NT2/D1 (cell line): ENCODE results near the gene AFF3.

ENCODE experiments used
- DNase-seq: peaks from one replicate; pipeline ENCODE4 v3.0.0-alpha.2; 2011; ENCODE audit warnings: low read depth, low spot score
- H3K27me3 ChIP-seq: 2 replicates; pipeline ENCODE4 v1.6.0; 2011; ENCODE audit warnings: mild to moderate bottlenecking; ENCODE audit not compliant: insufficient read length, insufficient read depth
- H3K36me3 ChIP-seq: 2 replicates; pipeline ENCODE4 v1.6.1; 2011; ENCODE audit warnings: mild to moderate bottlenecking, low read length, mixed read lengths; ENCODE audit not compliant: insufficient read depth, insufficient read length
- H3K4me1 ChIP-seq: 2 replicates; pipeline ENCODE4 v1.5.1; 2011; ENCODE audit not compliant: insufficient read depth, insufficient read length
- H3K4me3 ChIP-seq: 2 replicates; pipeline ENCODE4 v1.5.1; 2011; ENCODE audit warnings: low read depth; ENCODE audit not compliant: insufficient read length
- H3K9ac ChIP-seq: 2 replicates; pipeline ENCODE4 v1.6.0; 2011; ENCODE audit warnings: low read depth; ENCODE audit not compliant: insufficient read length
- H3K9me3 ChIP-seq: 2 replicates; pipeline ENCODE4 v1.5.1; 2011; ENCODE audit warnings: mild to moderate bottlenecking, low read length; ENCODE audit not compliant: insufficient read depth
- SUZ12 ChIP-seq: IDR thresholded peaks from 2 replicates; pipeline ENCODE4 v1.6.1; 2011; ENCODE audit not compliant: insufficient read length, insufficient read depth; ENCODE audit errors: extremely low read depth
- YY1 ChIP-seq: IDR thresholded peaks from 2 replicates; pipeline ENCODE4 v1.6.1; 2011; ENCODE audit not compliant: insufficient read length, insufficient read depth
- ZNF274 ChIP-seq: IDR thresholded peaks from 2 replicates; pipeline ENCODE4 v1.6.1; 2011; ENCODE audit warnings: mild to moderate bottlenecking, low read depth, low read length

Gene AFF3

GRCh38 chr2:100053087-100053885 lies 89.1 kb downstream of the AFF3 start:
- TF ChIP-seq ZNF274 (no peak), SUZ12 (no peak), YY1 (no peak)
- Histone ChIP-seq H3K36me3 (no peaks in the 10 kb centered on the region), H3K4me3 (no peak overlapping the region), H3K27me3 (no peaks in the 10 kb centered on the region), H3K9me3 (no peaks in the 10 kb centered on the region), H3K9ac (no peak overlapping the region), H3K4me1 (no peaks in the 10 kb centered on the region)
- no peak for DNase-seq

- H3K9ac ChIP-seq: no peak overlapping the region
- no peak for DNase-seq
- no peaks in the 10 kb centered on the region for H3K36me3 ChIP-seq
Measured at GRCh38 chr2:100052650-100053049, 89.7 kb downstream of the AFF3 start.

GRCh38 chr2:100051253-100051652 lies 91.1 kb downstream of the AFF3 start:
- no peaks in the 10 kb centered on the region for H3K36me3 ChIP-seq
- TF ChIP-seq ZNF274 (no peak), SUZ12 (no peak), YY1 (no peak)
- no peaks in the 10 kb centered on the region for H3K4me1 ChIP-seq
- H3K9me3 ChIP-seq: no peaks in the 10 kb centered on the region
- no peak overlapping the region for H3K9ac ChIP-seq
- no peak for DNase-seq
- no peaks in the 10 kb centered on the region for H3K27me3 ChIP-seq
- H3K4me3 ChIP-seq: no peak overlapping the region

More at GRCh38 chr2:100052650-100053049, 89.7 kb downstream of the AFF3 start:
- Histone ChIP-seq H3K9me3 (no peaks in the 10 kb centered on the region), H3K4me3 (no peak overlapping the region), H3K4me1 (no peaks in the 10 kb centered on the region), H3K27me3 (no peaks in the 10 kb centered on the region)
- TF ChIP-seq YY1: no peak
- TF ChIP-seq SUZ12: no peak
- TF ChIP-seq ZNF274: no peak

- Histone ChIP-seq H3K9ac (no peak overlapping the region), H3K27me3 (no peaks in the 10 kb centered on the region), H3K36me3 (no peaks in the 10 kb centered on the region), H3K4me3 (no peak overlapping the region), H3K9me3 (no peaks in the 10 kb centered on the region), H3K4me1 (no peaks in the 10 kb centered on the region)
- TF ChIP-seq YY1 (no peak), SUZ12 (no peak), ZNF274 (no peak)
- DNase-seq: no peak
Measured at GRCh38 chr2:100050685-100051084, 91.7 kb downstream of the AFF3 start.

- TF ChIP-seq YY1 (no peak), SUZ12 (no peak), ZNF274 (no peak)
- H3K4me1 ChIP-seq: peaks cover under 1% of the 10 kb centered on the region
- H3K27me3 ChIP-seq: no peaks in the 10 kb centered on the region
- no peaks in the 10 kb centered on the region for H3K9me3 ChIP-seq
- H3K4me3 ChIP-seq: no peak overlapping the region
- H3K9ac ChIP-seq: no peak overlapping the region
- no peak for DNase-seq
- no peaks in the 10 kb centered on the region for H3K36me3 ChIP-seq
Measured at GRCh38 chr2:100046961-100047947, 95.1 kb downstream of the AFF3 start.

- Histone ChIP-seq H3K4me1 (peaks cover 4% of the 10 kb centered on the region), H3K4me3 (no peak overlapping the region), H3K9ac (no peak overlapping the region), H3K27me3 (no peaks in the 10 kb centered on the region), H3K9me3 (no peaks in the 10 kb centered on the region), H3K36me3 (no peaks in the 10 kb centered on the region)
- no peak for DNase-seq
- TF ChIP-seq ZNF274 (no peak), YY1 (no peak), SUZ12 (no peak)
Measured at GRCh38 chr2:100045000-100045399, 97.4 kb downstream of the AFF3 start.

- DNase-seq: no peak
- Histone ChIP-seq H3K9me3 (no peaks in the 10 kb centered on the region), H3K4me1 (peaks cover 4% of the 10 kb centered on the region), H3K9ac (no peak overlapping the region), H3K27me3 (no peaks in the 10 kb centered on the region), H3K4me3 (no peak overlapping the region), H3K36me3 (no peaks in the 10 kb centered on the region)
- TF ChIP-seq ZNF274 (no peak), YY1 (no peak), SUZ12 (no peak)
Measured at GRCh38 chr2:100043891-100044255, 98.5 kb downstream of the AFF3 start.
